Measurements from ENCODE around the gene EXOG.

GRCh38 chr3:38515367-38515766 lies 19.2 kb downstream of the EXOG start:
- TF ChIP-seq POLR2A (IDR thresholded peaks at IDR 0.05) (no peak), CTCF (IDR thresholded peaks at IDR 0.05) (no peak)
